H9 (cell line): ENCODE measurements around the gene CD3G. TPM values are rescaled to one million over a fixed set of nuclear protein-coding genes. Genes with fewer than 3 reads are reported as not detected.
A peak's percentile ranks its signal among the peaks of the same experiment; 100 is the strongest.

ENCODE experiments used
- DNase-seq: peaks from one replicate; pipeline ENCODE4 v3.0.0-alpha.2; 2017
- H2AFZ ChIP-seq: one replicate; pipeline ENCODE4 v1.6.1; 2013; ENCODE audit warnings: mild to moderate bottlenecking, low read length, control low read depth, moderate library complexity
- H2AK5ac ChIP-seq: 2 replicates; pipeline ENCODE4 v1.6.1; 2013; ENCODE audit warnings: low read length, control low read depth, mixed read lengths; ENCODE audit not compliant: insufficient read length
- H2BK120ac ChIP-seq: one replicate; pipeline ENCODE4 v1.6.1; 2013; ENCODE audit warnings: low read depth, mild to moderate bottlenecking, low read length, control low read depth, inconsistent platforms; ENCODE audit not compliant: poor library complexity, severe bottlenecking
- H2BK12ac ChIP-seq: 2 replicates; pipeline ENCODE4 v1.6.1; 2013; ENCODE audit warnings: low read length, control low read depth, mixed read lengths, low read depth; ENCODE audit not compliant: insufficient read length
- H2BK15ac ChIP-seq: 2 replicates; pipeline ENCODE4 v1.6.1; 2013; ENCODE audit warnings: low read depth, low read length, control low read depth
- H2BK20ac ChIP-seq: one replicate; pipeline ENCODE4 v1.6.1; 2013; ENCODE audit warnings: low read depth, mild to moderate bottlenecking, low read length, control low read depth, inconsistent platforms; ENCODE audit not compliant: poor library complexity, severe bottlenecking
- H2BK5ac ChIP-seq: 2 replicates; pipeline ENCODE4 v1.6.1; 2013; ENCODE audit warnings: low read length, control low read depth, mixed read lengths; ENCODE audit not compliant: insufficient read length
- H3K14ac ChIP-seq: 2 replicates; pipeline ENCODE4 v1.6.1; 2013; ENCODE audit warnings: low read length, control low read depth; ENCODE audit not compliant: insufficient read depth
- H3K18ac ChIP-seq: 2 replicates; pipeline ENCODE4 v1.6.1; 2013; ENCODE audit warnings: low read depth, mild to moderate bottlenecking, mixed read lengths, low read length, control low read depth; ENCODE audit not compliant: insufficient read length
- H3K23ac ChIP-seq: 2 replicates; pipeline ENCODE4 v1.6.1; 2013; ENCODE audit warnings: low read length, control low read depth, mixed read lengths, low read depth; ENCODE audit not compliant: insufficient read length
- H3K23me2 ChIP-seq: 2 replicates; pipeline ENCODE4 v1.6.1; 2013; ENCODE audit warnings: low read depth, mild to moderate bottlenecking, mixed read lengths, low read length, control low read depth; ENCODE audit not compliant: insufficient read length, poor library complexity, severe bottlenecking
- H3K27ac ChIP-seq: 2 replicates; pipeline ENCODE4 v1.5.1; 2013; ENCODE audit warnings: low read length, control low read depth, mixed read lengths, low read depth; ENCODE audit not compliant: insufficient read length
- H3K27me3 ChIP-seq: 2 replicates; pipeline ENCODE4 v1.6.1; 2013; ENCODE audit warnings: low read length, control low read depth, inconsistent platforms; ENCODE audit not compliant: insufficient read depth
- H3K4ac ChIP-seq: 2 replicates; pipeline ENCODE4 v1.6.1; 2013; ENCODE audit warnings: low read depth, mild to moderate bottlenecking, control low read depth, inconsistent platforms, low read length, moderate library complexity
- H3K4me1 ChIP-seq: 2 replicates; pipeline ENCODE4 v1.6.1; 2013; ENCODE audit warnings: low read length, control low read depth, inconsistent platforms; ENCODE audit not compliant: insufficient read depth
- H3K4me2 ChIP-seq: 2 replicates; pipeline ENCODE4 v1.6.1; 2013; ENCODE audit warnings: low read length, control low read depth, mixed read lengths; ENCODE audit not compliant: insufficient read length, insufficient read depth
- H3K56ac ChIP-seq: 2 replicates; pipeline ENCODE4 v1.6.1; 2013; ENCODE audit warnings: low read depth, mild to moderate bottlenecking, mixed read lengths, low read length, control low read depth; ENCODE audit not compliant: insufficient read length
- H3K79me1 ChIP-seq: 2 replicates; pipeline ENCODE4 v1.6.1; 2013; ENCODE audit warnings: low read depth, mild to moderate bottlenecking, moderate library complexity, low read length, control low read depth, inconsistent platforms; ENCODE audit not compliant: insufficient read depth, poor library complexity, severe bottlenecking
- H3K79me2 ChIP-seq: 2 replicates; pipeline ENCODE4 v1.6.1; 2013; ENCODE audit warnings: low read length, control low read depth, inconsistent platforms; ENCODE audit not compliant: insufficient read depth
- H3K9ac ChIP-seq: 2 replicates; pipeline ENCODE4 v1.6.1; 2013; ENCODE audit warnings: low read length, control low read depth, mixed read lengths; ENCODE audit not compliant: insufficient read length; ENCODE audit errors: extremely low read depth
- H3K9me3 ChIP-seq: one replicate; pipeline ENCODE4 v1.6.1; 2013; ENCODE audit warnings: low read depth, low read length, inconsistent platforms; ENCODE audit not compliant: control insufficient read depth
- H3T11ph ChIP-seq: one replicate; pipeline ENCODE4 v1.6.1; 2013; ENCODE audit warnings: mild to moderate bottlenecking, low read length, control low read depth, inconsistent platforms
- H4K20me1 ChIP-seq: one replicate; pipeline ENCODE4 v1.6.1; 2013; ENCODE audit not compliant: control insufficient read depth, insufficient read length, insufficient read depth
- H4K5ac ChIP-seq: 2 replicates; pipeline ENCODE4 v1.6.1; 2013; ENCODE audit warnings: low read depth, mild to moderate bottlenecking, mixed read lengths, low read length, control low read depth; ENCODE audit not compliant: insufficient read length
- H4K8ac ChIP-seq: replicated peaks from 2 replicates; pipeline ENCODE4 v1.6.1; 2013; ENCODE audit warnings: low read length, control low read depth, mixed read lengths, low read depth; ENCODE audit not compliant: insufficient read length
- H4K91ac ChIP-seq: 2 replicates; pipeline ENCODE4 v1.6.1; 2013; ENCODE audit warnings: low read depth, mild to moderate bottlenecking, moderate library complexity, mixed read lengths, low read length, control low read depth; ENCODE audit not compliant: insufficient read length
- H3K27ac Mint-ChIP-seq, 3 experiments: 2 replicates in 2 of 3; 3 replicates in 1 of 3; pipeline ENCODE4 v1.8.0; 2020 to 2021; ENCODE audit warnings: mixed read lengths in 3 of 3, mild to moderate bottlenecking in 1 of 3, moderate library complexity in 1 of 3
- H3K27me3 Mint-ChIP-seq: 2 replicates; pipeline ENCODE4 v1.8.0; 2021; ENCODE audit warnings: low read depth, mild to moderate bottlenecking, moderate library complexity, mixed read lengths
- H3K36me3 Mint-ChIP-seq, 3 experiments: 2 replicates in 2 of 3; 3 replicates in 1 of 3; pipeline ENCODE4 v1.8.0; 2020 to 2021; ENCODE audit warnings: low read depth in 3 of 3, mixed read lengths in 3 of 3; ENCODE audit not compliant: insufficient read depth in 1 of 3
- H3K4me1 Mint-ChIP-seq, 2 experiments: 2 replicates each; pipeline ENCODE4 v1.8.0; 2020; ENCODE audit warnings: mixed read lengths in 2 of 2
- H3K4me3 Mint-ChIP-seq, 2 experiments: 2 replicates in 1 of 2; 3 replicates in 1 of 2; pipeline ENCODE4 v1.8.0; 2020 to 2021; ENCODE audit warnings: mild to moderate bottlenecking in 2 of 2, mixed read lengths in 2 of 2, moderate library complexity in 1 of 2
- H3K9me3 Mint-ChIP-seq, 2 experiments: 2 replicates in 1 of 2; 3 replicates in 1 of 2; pipeline ENCODE4 v1.8.0; 2020; ENCODE audit warnings: mild to moderate bottlenecking in 2 of 2, mixed read lengths in 2 of 2, moderate library complexity in 1 of 2
- WGBS: extraction: QIAGEN DNeasy Blood & Tissue Kit; methylation state at CpG from one replicate; pipeline ENCODE4 v1.1.7; 2013; ENCODE audit warnings: missing lambda C conversion rate, low lambda C conversion rate, mixed read lengths; ENCODE audit not compliant: insufficient read length; ENCODE audit errors: extremely low coverage; 5-methylcytosine and 5-hydroxymethylcytosine counted together
- total RNA-seq: library from RNA; stranded (reverse); gene quantifications from 2 replicates; pipeline ENCODE4 v1.2.1, GENCODE V29; 2021
- TF ChIP-seq, protein P1 (sequence below): fragments of 200-600 bp; sonication (generic); conservative IDR thresholded peaks from 3 replicates; pipeline ENCODE4 v1.8.0; 2021; ENCODE audit warnings: antibody characterized with exemption, mild to moderate bottlenecking

CD3G gene
- total RNA-seq, 1 experiment from 2014 or later, result not detected

DNA sequence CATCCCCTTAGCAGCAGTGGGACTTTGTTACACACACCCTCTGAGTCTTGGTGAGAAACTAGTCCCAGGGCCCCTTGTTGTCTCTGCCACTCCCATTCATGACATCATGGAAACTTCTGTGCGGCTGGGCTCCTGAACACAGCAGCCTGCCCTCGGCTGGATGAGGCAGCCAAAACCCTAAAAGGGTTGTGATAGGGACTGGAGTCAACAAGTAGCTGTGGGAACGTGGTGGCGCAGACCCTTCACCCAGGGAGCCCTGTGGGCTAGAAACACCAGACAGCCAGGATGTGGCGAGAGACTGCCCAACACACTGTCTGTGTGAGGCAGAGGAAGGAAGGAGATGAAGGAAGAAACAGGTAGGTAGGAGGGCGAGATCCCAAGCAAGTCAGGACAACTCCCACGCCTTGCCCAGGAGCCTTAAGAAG lies 5.5 kb upstream of the CD3G start:
- no CpG with 5 or more reads among the region's 7 CpGs for WGBS

More for the DNA sequence above, 5.5 kb upstream of the CD3G start:
- Histone ChIP-seq H3K79me1 (no peaks in the 10 kb centered on the region), H2BK12ac (no peak overlapping the region), H3K18ac (no peak overlapping the region), H2BK15ac (no peak overlapping the region), H3K23me2 (no peaks in the 10 kb centered on the region), H2BK5ac (no peak overlapping the region), H3K56ac (no peak overlapping the region), H2BK20ac (no peak overlapping the region), H3T11ph (no peak overlapping the region), H4K5ac (no peak overlapping the region), H3K14ac (0 out of 2 replicates have a peak overlapping the region, but pooled peaks have one; percentile 3), H2BK120ac (no peak overlapping the region), H4K20me1 (no peaks in the 10 kb centered on the region), H3K9ac (no peak overlapping the region), H3K79me2 (no peaks in the 10 kb centered on the region), H3K23ac (no peak overlapping the region), H3K4me2 (no peak overlapping the region), H2AFZ (no peak overlapping the region), H2AK5ac (no peak overlapping the region), H3K27me3 (no peaks in the 10 kb centered on the region), H3K27ac (no peak overlapping the region), H4K91ac (no peak overlapping the region), H3K4me1 (no peaks in the 10 kb centered on the region), H3K9me3 (no peaks in the 10 kb centered on the region), H4K8ac (no peak overlapping the region), H3K4ac (no peak overlapping the region)
- no peaks in the 10 kb centered on the region for H3K36me3 Mint-ChIP-seq
- H3K4me1 Mint-ChIP-seq, result peaks cover 0 to 2% of the 10 kb centered on the region in 2 experiments; a peak in 1 of 4 replicates
- 0 out of 7 replicates have a peak overlapping the region, but pooled peaks of 1 of the 3 experiments have one; percentile 18 for H3K27ac Mint-ChIP-seq
- no peak overlapping the region for H3K4me3 Mint-ChIP-seq
- peaks cover under 1 to 3% of the 10 kb centered on the region in 2 experiments; a peak in 3 of 5 replicates for H3K9me3 Mint-ChIP-seq
- DNase-seq, result no peak
- peaks cover 25% of the 10 kb centered on the region for H3K27me3 Mint-ChIP-seq
- TF ChIP-seq, protein P1, sequence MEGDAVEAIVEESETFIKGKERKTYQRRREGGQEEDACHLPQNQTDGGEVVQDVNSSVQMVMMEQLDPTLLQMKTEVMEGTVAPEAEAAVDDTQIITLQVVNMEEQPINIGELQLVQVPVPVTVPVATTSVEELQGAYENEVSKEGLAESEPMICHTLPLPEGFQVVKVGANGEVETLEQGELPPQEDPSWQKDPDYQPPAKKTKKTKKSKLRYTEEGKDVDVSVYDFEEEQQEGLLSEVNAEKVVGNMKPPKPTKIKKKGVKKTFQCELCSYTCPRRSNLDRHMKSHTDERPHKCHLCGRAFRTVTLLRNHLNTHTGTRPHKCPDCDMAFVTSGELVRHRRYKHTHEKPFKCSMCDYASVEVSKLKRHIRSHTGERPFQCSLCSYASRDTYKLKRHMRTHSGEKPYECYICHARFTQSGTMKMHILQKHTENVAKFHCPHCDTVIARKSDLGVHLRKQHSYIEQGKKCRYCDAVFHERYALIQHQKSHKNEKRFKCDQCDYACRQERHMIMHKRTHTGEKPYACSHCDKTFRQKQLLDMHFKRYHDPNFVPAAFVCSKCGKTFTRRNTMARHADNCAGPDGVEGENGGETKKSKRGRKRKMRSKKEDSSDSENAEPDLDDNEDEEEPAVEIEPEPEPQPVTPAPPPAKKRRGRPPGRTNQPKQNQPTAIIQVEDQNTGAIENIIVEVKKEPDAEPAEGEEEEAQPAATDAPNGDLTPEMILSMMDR, result no peak
